Measurements from ENCODE around the gene PPP2R2C.

Gene PPP2R2C

DNA sequence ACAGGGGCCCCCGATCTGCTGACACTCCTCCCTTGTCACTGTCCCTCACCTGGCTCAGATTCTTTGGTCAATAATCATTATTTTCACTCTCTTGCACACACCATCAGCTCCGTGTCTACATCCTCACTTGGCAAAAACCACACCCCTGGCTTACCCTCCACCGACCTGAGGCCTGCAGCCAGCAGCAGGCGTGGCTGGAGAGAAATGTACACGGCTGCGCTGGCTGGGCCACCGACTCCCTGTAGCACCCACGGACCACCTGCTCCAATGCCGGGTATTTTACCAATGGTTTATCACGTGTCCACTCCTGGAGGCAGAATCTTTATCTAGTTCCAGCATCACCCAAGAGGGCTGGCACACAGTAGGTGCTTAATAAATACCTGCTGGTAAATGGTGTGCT, 104.3 kb downstream of the PPP2R2C start:
- Histone ChIP-seq H3K27me3 (ENCODE audit: insufficient read depth, insufficient read length) (peaks cover 9% of the 10 kb centered on the region), H3K9me3 (ENCODE audit: insufficient read depth, low read length) (no peaks in the 10 kb centered on the region), H3K4me1 (ENCODE audit: insufficient read depth, insufficient read length) (peaks cover 19% of the 10 kb centered on the region), H3K9ac (ENCODE audit: insufficient read length, low read depth) (no peak overlapping the region), H3K4me3 (ENCODE audit: insufficient read length, low read depth) (no peak overlapping the region), H3K36me3 (ENCODE audit: insufficient read depth, insufficient read length, low read length) (no peaks in the 10 kb centered on the region)
- no peak for DNase-seq (ENCODE audit: low read depth, low spot score)
- TF ChIP-seq ZNF274 (IDR thresholded peaks at IDR 0.05; ENCODE audit: low read depth, low read length), result no peak
- no peak for TF ChIP-seq YY1 (IDR thresholded peaks at IDR 0.05; ENCODE audit: insufficient read depth, insufficient read length)
- TF ChIP-seq SUZ12 (IDR thresholded peaks at IDR 0.05; ENCODE audit: extremely low read depth, insufficient read depth, insufficient read length), result no peak

DNA sequence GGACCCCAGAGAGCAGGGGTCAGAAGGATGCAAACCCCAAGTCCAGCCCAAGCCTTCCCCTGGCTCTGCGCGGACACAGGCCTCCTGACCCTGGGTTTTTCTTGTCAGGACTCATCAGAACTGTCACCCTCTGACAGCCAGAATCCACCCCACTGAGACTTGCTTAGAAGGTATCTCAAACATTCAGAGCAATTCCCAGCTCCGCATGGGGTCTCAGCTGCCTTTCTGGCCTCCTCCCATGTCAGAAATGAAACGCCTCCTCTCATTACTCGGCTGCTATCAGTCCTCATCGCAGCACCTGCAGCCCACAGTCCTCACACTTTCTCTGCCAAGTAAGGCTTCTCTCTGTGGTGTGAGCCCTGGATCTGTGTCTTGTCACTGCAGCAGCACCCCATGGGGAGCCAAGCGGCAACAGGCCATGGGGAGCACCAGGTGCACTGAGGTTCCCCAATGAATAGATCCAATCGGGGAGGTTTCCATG, 105.0 kb downstream of the PPP2R2C start:
- DNase-seq (ENCODE audit: low read depth, low spot score), result peak; percentile 66
- Histone ChIP-seq H3K9me3 (ENCODE audit: insufficient read depth, low read length) (no peaks in the 10 kb centered on the region), H3K4me1 (ENCODE audit: insufficient read depth, insufficient read length) (peaks cover 19% of the 10 kb centered on the region), H3K9ac (ENCODE audit: insufficient read length, low read depth) (no peak overlapping the region), H3K27me3 (ENCODE audit: insufficient read depth, insufficient read length) (peaks cover 9% of the 10 kb centered on the region), H3K4me3 (ENCODE audit: insufficient read length, low read depth) (no peak overlapping the region), H3K36me3 (ENCODE audit: insufficient read depth, insufficient read length, low read length) (no peaks in the 10 kb centered on the region)
- no peak for TF ChIP-seq YY1 (IDR thresholded peaks at IDR 0.05; ENCODE audit: insufficient read depth, insufficient read length)
- TF ChIP-seq SUZ12 (IDR thresholded peaks at IDR 0.05; ENCODE audit: extremely low read depth, insufficient read depth, insufficient read length), result no peak
- no peak for TF ChIP-seq ZNF274 (IDR thresholded peaks at IDR 0.05; ENCODE audit: low read depth, low read length)

DNA sequence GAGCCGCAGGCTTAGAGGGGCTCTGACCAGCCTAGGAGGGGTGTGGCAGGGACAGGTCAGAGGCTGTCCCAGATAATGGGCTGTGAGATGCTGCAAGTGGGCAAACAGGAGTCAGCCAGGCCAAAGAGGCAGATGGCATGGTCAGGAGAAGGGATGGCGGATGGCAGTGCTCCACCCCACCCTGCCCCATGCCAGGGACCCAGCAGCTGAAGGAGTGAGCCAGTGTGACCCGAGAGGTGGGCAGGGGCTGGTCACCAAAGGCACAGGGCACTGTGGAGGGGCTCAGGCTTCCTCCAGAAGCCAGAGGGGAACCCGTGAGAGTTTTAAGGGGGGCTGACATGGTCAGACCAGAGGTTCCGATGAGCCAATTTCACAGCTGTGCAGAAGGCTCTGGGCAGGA, 105.8 kb downstream of the PPP2R2C start:
- no peak for DNase-seq (ENCODE audit: low read depth, low spot score)
- TF ChIP-seq YY1 (IDR thresholded peaks at IDR 0.05; ENCODE audit: insufficient read depth, insufficient read length), result no peak
- no peak for TF ChIP-seq ZNF274 (IDR thresholded peaks at IDR 0.05; ENCODE audit: low read depth, low read length)
- TF ChIP-seq SUZ12 (IDR thresholded peaks at IDR 0.05; ENCODE audit: extremely low read depth, insufficient read depth, insufficient read length), result no peak
- Histone ChIP-seq H3K9ac (ENCODE audit: insufficient read length, low read depth) (no peak overlapping the region), H3K27me3 (ENCODE audit: insufficient read depth, insufficient read length) (peaks cover 9% of the 10 kb centered on the region), H3K4me1 (ENCODE audit: insufficient read depth, insufficient read length) (peaks cover 19% of the 10 kb centered on the region), H3K36me3 (ENCODE audit: insufficient read depth, insufficient read length, low read length) (no peaks in the 10 kb centered on the region), H3K9me3 (ENCODE audit: insufficient read depth, low read length) (no peaks in the 10 kb centered on the region), H3K4me3 (ENCODE audit: insufficient read length, low read depth) (no peak overlapping the region)

DNA sequence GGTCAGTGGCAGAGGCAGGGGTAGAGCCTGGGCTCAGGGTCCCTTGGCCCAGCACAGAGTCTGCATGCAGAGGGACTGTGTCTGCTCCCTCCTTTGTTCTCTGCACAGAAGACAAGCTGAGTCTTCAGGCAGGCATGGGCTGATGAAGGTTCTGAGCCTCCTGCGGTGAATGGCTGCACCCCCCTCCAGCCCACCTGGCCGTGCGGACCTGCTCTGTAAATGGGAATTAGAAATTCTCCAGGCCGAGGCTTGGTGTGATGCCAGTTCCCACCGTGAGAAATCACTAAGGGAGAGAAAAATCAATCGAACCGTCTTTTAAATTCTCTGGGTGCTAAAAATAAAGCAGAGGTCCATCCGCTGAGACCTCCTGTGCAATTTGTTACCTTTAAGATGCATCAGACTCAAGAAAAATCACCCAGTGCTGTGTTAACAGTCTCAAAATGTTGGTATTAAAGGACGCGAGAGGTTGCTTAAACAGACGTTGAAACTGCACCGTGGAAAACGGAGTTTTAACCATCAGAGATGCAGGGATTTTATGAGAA, 106.8 kb downstream of the PPP2R2C start:
- no peak overlapping the region for H3K4me3 ChIP-seq (ENCODE audit: insufficient read length, low read depth)
- peaks cover 14% of the 10 kb centered on the region for H3K27me3 ChIP-seq (ENCODE audit: insufficient read depth, insufficient read length)
- peak overlapping the region; percentile 12 for H3K9ac ChIP-seq (ENCODE audit: insufficient read length, low read depth)
- H3K36me3 ChIP-seq (ENCODE audit: insufficient read depth, insufficient read length, low read length), result no peaks in the 10 kb centered on the region
- H3K4me1 ChIP-seq (ENCODE audit: insufficient read depth, insufficient read length), result peaks cover 19% of the 10 kb centered on the region
- TF ChIP-seq SUZ12 (IDR thresholded peaks at IDR 0.05; ENCODE audit: extremely low read depth, insufficient read depth, insufficient read length), result no peak
- TF ChIP-seq YY1 (IDR thresholded peaks at IDR 0.05; ENCODE audit: insufficient read depth, insufficient read length), result no peak
- no peak for TF ChIP-seq ZNF274 (IDR thresholded peaks at IDR 0.05; ENCODE audit: low read depth, low read length)
- DNase-seq (ENCODE audit: low read depth, low spot score), result no peak
- H3K9me3 ChIP-seq (ENCODE audit: insufficient read depth, low read length), result no peaks in the 10 kb centered on the region

DNA sequence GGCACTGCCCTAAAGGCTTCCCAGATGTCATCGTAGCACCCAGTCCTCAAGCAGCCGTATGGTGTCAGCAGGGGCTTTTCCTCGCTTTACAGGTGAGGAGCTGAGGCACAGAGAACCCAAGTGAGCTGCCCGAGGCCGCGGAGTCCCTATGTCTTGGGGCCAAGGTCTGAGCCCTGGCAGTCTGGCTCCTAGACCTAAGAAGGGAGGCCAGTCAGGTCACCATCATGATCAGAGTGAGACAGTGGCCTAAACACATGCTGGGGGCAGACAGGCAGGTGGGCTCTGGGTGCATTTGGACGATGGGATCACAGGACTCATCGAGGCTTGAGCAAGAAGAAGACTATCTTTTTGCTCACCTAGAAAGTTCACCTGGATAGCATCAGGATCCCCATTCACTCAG, 107.8 kb downstream of the PPP2R2C start:
- no peak for TF ChIP-seq SUZ12 (IDR thresholded peaks at IDR 0.05; ENCODE audit: extremely low read depth, insufficient read depth, insufficient read length)
- TF ChIP-seq YY1 (IDR thresholded peaks at IDR 0.05; ENCODE audit: insufficient read depth, insufficient read length), result no peak
- TF ChIP-seq ZNF274 (IDR thresholded peaks at IDR 0.05; ENCODE audit: low read depth, low read length), result no peak
- H3K36me3 ChIP-seq (ENCODE audit: insufficient read depth, insufficient read length, low read length), result no peaks in the 10 kb centered on the region

DNA sequence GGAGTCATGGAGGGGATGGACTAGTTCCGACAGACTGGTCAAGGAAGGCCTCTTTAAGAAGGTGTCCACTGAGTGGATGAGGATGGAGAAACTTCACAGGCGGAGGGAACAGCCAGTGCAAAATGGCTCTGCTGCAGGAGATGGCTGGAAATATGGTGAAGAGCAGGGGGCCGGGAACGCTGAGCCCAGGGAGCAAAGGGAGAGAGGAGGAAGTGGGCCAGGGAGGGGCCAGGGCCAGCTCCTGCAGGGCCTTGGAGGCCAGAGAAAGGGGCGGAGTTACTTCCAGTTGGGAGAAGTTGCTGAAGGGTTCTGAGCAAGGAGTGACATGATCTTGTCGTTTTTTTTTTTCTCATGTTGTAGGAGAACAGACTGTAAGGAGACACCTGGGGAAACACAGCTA, 108.3 kb downstream of the PPP2R2C start:
- Histone ChIP-seq H3K9ac (ENCODE audit: insufficient read length, low read depth) (no peak overlapping the region), H3K4me1 (ENCODE audit: insufficient read depth, insufficient read length) (peaks cover 13% of the 10 kb centered on the region), H3K27me3 (ENCODE audit: insufficient read depth, insufficient read length) (peaks cover 23% of the 10 kb centered on the region), H3K36me3 (ENCODE audit: insufficient read depth, insufficient read length, low read length) (no peaks in the 10 kb centered on the region), H3K4me3 (ENCODE audit: insufficient read length, low read depth) (no peak overlapping the region), H3K9me3 (ENCODE audit: insufficient read depth, low read length) (no peaks in the 10 kb centered on the region)
- DNase-seq (ENCODE audit: low read depth, low spot score), result no peak
- TF ChIP-seq SUZ12 (IDR thresholded peaks at IDR 0.05; ENCODE audit: extremely low read depth, insufficient read depth, insufficient read length), result no peak
- no peak for TF ChIP-seq YY1 (IDR thresholded peaks at IDR 0.05; ENCODE audit: insufficient read depth, insufficient read length)
- TF ChIP-seq ZNF274 (IDR thresholded peaks at IDR 0.05; ENCODE audit: low read depth, low read length), result no peak

More for the DNA sequence above, 107.8 kb downstream of the PPP2R2C start:
- Histone ChIP-seq H3K9ac (ENCODE audit: insufficient read length, low read depth) (no peak overlapping the region), H3K4me3 (ENCODE audit: insufficient read length, low read depth) (no peak overlapping the region), H3K27me3 (ENCODE audit: insufficient read depth, insufficient read length) (peaks cover 23% of the 10 kb centered on the region), H3K4me1 (ENCODE audit: insufficient read depth, insufficient read length) (peaks cover 14% of the 10 kb centered on the region), H3K9me3 (ENCODE audit: insufficient read depth, low read length) (no peaks in the 10 kb centered on the region)
- no peak for DNase-seq (ENCODE audit: low read depth, low spot score)

DNA sequence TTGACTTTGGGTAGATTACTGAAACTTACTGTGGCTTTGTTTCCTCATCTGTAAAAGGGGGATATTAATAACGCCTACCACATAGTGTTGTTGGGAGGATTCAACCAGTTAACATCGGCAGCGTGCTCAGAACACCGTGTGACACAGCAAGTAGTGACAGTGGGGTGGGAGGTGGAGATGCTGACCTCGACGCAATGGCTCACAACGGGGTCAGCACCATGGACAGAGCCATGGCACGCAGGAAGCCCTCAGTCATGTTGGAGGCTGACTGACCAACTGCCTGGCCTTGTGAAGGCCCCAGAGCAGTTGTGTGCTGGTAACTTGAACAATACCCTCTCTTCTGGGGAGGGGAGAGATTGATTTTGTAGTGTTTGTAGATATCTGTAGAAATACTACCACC, 109.5 kb downstream of the PPP2R2C start:
- H3K4me1 ChIP-seq (ENCODE audit: insufficient read depth, insufficient read length), result peaks cover 6% of the 10 kb centered on the region
- peaks cover 15% of the 10 kb centered on the region for H3K27me3 ChIP-seq (ENCODE audit: insufficient read depth, insufficient read length)
- H3K9ac ChIP-seq (ENCODE audit: insufficient read length, low read depth), result no peak overlapping the region
- DNase-seq (ENCODE audit: low read depth, low spot score), result peak; percentile 39
- H3K4me3 ChIP-seq (ENCODE audit: insufficient read length, low read depth), result no peak overlapping the region
- TF ChIP-seq ZNF274 (IDR thresholded peaks at IDR 0.05; ENCODE audit: low read depth, low read length), result no peak
- TF ChIP-seq YY1 (IDR thresholded peaks at IDR 0.05; ENCODE audit: insufficient read depth, insufficient read length), result no peak
- TF ChIP-seq SUZ12 (IDR thresholded peaks at IDR 0.05; ENCODE audit: extremely low read depth, insufficient read depth, insufficient read length), result no peak
- H3K36me3 ChIP-seq (ENCODE audit: insufficient read depth, insufficient read length, low read length), result no peaks in the 10 kb centered on the region
- H3K9me3 ChIP-seq (ENCODE audit: insufficient read depth, low read length), result no peaks in the 10 kb centered on the region

Measured in NT2/D1 (cell line).